Astrocyte of the spinal cord (primary cell): ENCODE measurements around the gene TMC8.

Experiments used
- DNase-seq: peaks from one replicate; pipeline ENCODE4 v3.0.0; 2011; ENCODE audit warnings: low read depth, low spot score
- H3K4me3 ChIP-seq: 2 replicates; pipeline ENCODE4 v1.5.1; 2011; ENCODE audit warnings: low read depth, mild to moderate bottlenecking, low read length, moderate library complexity
- CTCF ChIP-seq: IDR thresholded peaks from 2 replicates; pipeline ENCODE4 v1.5.1; 2012; ENCODE audit warnings: low read depth, mild to moderate bottlenecking, low read length, inconsistent platforms
- in situ Hi-C: cut with HindIII; loops from 2 replicates; pipeline ENCODE4 v1.10.0; 2017; ENCODE audit warnings: low sequenced_read_pairs

TMC8 gene

GRCh38 chr17:78174870-78175642, 44.5 kb downstream of the TMC8 start:
- in situ Hi-C loops: no loop called here
- no peak overlapping the region for H3K4me3 ChIP-seq
- no peak for DNase-seq
- no peak for TF ChIP-seq CTCF

- in situ Hi-C loops: no loop called here
- DNase-seq: no peak
- no peak for TF ChIP-seq CTCF
These were observed 45.0 kb downstream of the TMC8 start for GRCh38 chr17:78175643-78175981.

GRCh38 chr17:78176548-78177025, 46.0 kb downstream of the TMC8 start:
- no peak overlapping the region for H3K4me3 ChIP-seq
- in situ Hi-C loops: no loop called here
- TF ChIP-seq CTCF: peak; percentile 90
- DNase-seq: peak; percentile 32

More at GRCh38 chr17:78175643-78175981, 45.0 kb downstream of the TMC8 start:
- H3K4me3 ChIP-seq: no peak overlapping the region

GRCh38 chr17:78179372-78179771, 48.8 kb downstream of the TMC8 start:
- TF ChIP-seq CTCF: no peak
- DNase-seq: peak; percentile 39
- in situ Hi-C loops: no loop called here

GRCh38 chr17:78180083-78180482, 49.5 kb downstream of the TMC8 start:
- in situ Hi-C loops: no loop called here
- no peak overlapping the region for H3K4me3 ChIP-seq
- DNase-seq: peak; percentile 43
- TF ChIP-seq CTCF: no peak

More at GRCh38 chr17:78179372-78179771, 48.8 kb downstream of the TMC8 start:
- no peak overlapping the region for H3K4me3 ChIP-seq

- in situ Hi-C loops: no loop called here
These were observed 49.9 kb downstream of the TMC8 start for GRCh38 chr17:78180508-78180907.

More at GRCh38 chr17:78180508-78180907, 49.9 kb downstream of the TMC8 start:
- no peak for DNase-seq
- TF ChIP-seq CTCF: no peak
- H3K4me3 ChIP-seq: no peak overlapping the region
